Activated CD4-positive, alpha-beta memory T cell treated with anti-CD3 and anti-CD28 coated beads for 36 hours (primary cell): Measurements from ENCODE around the gene ZNF320. TPM values are rescaled to one million over a fixed set of nuclear protein-coding genes. Genes with fewer than 3 reads are reported as not detected.
"Not testable (repeated sequence)": the region's sequence is repeated elsewhere in the genome, so short reads cannot be mapped to it uniquely, and the experiment has no call there.

Source experiments
- CTCF ChIA-PET: fragments of 350-600 bp; sonication (Branson Sonifier 250); formaldehyde crosslinking; loops from one replicate; lab custom pipeline; 2021; ENCODE audit warnings: antibody characterized with exemption, inconsistent platforms; lab: Charles Lee
- POLR2A ChIA-PET: fragments of 350-600 bp; sonication (Branson Sonifier 250); formaldehyde crosslinking; loops from one replicate; lab custom pipeline; 2021; ENCODE audit warnings: antibody characterized with exemption; lab: Charles Lee
- DNase-seq: peaks from one replicate; pipeline ENCODE4 v3.0.0-alpha.2; 2020
- H3K27ac Mint-ChIP-seq: one replicate; pipeline ENCODE4 v1.8.0; 2021; ENCODE audit warnings: mixed read lengths
- H3K27me3 Mint-ChIP-seq: one replicate; pipeline ENCODE4 v1.8.0; 2021; ENCODE audit warnings: mixed read lengths
- H3K36me3 Mint-ChIP-seq: one replicate; pipeline ENCODE4 v1.8.0; 2021; ENCODE audit warnings: mixed read lengths
- H3K4me1 Mint-ChIP-seq: one replicate; pipeline ENCODE4 v1.8.0; 2021; ENCODE audit warnings: low read depth, mixed read lengths
- H3K4me3 Mint-ChIP-seq: one replicate; pipeline ENCODE4 v1.8.0; 2021; ENCODE audit warnings: mild to moderate bottlenecking, mixed read lengths
- H3K9me3 Mint-ChIP-seq: one replicate; pipeline ENCODE4 v1.8.0; 2021; ENCODE audit warnings: mixed read lengths
- intact Hi-C: fragments of 100-400 bp; cut with micrococcal nuclease; formaldehyde crosslinking; loops from one replicate; pipeline ENCODE4 v1.15.1; 2023
- total RNA-seq, 2 experiments: library from RNA; stranded (reverse); gene quantifications; one replicate each; pipeline ENCODE4 v1.2.3, GENCODE V29; 2021

Gene ZNF320
- total RNA-seq, 2 experiments from 2014 or later = 5.4 to 7.0 TPM

GRCh38 chr19:52901842-52902241, 4.4 kb upstream of the ZNF320 start:
- Mint-ChIP-seq H3K36me3 (peaks cover 20% of the 10 kb centered on the region), H3K27me3 (no peaks in the 10 kb centered on the region), H3K4me3 (no peak overlapping the region), H3K4me1 (peaks cover 11% of the 10 kb centered on the region), H3K27ac (no peak overlapping the region), H3K9me3 (peaks cover 22% of the 10 kb centered on the region)
- ChIA-PET POLR2A (no interaction called here), CTCF (no interaction called here)
- intact Hi-C loops = no loop called here
- DNase-seq = no peak

GRCh38 chr19:52898596-52898995, 1.2 kb upstream of the ZNF320 start:
- POLR2A ChIA-PET, H3K27ac Mint-ChIP-seq, DNase-seq, intact Hi-C loops, H3K4me3 Mint-ChIP-seq, H3K9me3 Mint-ChIP-seq, H3K36me3 Mint-ChIP-seq, H3K27me3 Mint-ChIP-seq, CTCF ChIA-PET: not testable (repeated sequence)
- peaks cover 13% of the 10 kb centered on the region for H3K4me1 Mint-ChIP-seq

- Mint-ChIP-seq H3K9me3 (no peaks in the 10 kb centered on the region), H3K4me1 (peaks cover 11% of the 10 kb centered on the region), H3K4me3 (peak overlapping the region; percentile 87), H3K36me3 (peaks cover 9% of the 10 kb centered on the region), H3K27me3 (no peaks in the 10 kb centered on the region), H3K27ac (no peak overlapping the region)
- ChIA-PET POLR2A (no interaction called here), CTCF (no interaction called here)
- intact Hi-C loops = no loop called here
- no peak for DNase-seq
Observed at GRCh38 chr19:52898101-52898500, 666 bp upstream of the ZNF320 start.

- Mint-ChIP-seq H3K36me3 (peaks cover 16% of the 10 kb centered on the region), H3K4me3 (peak overlapping the region; percentile 87), H3K4me1 (peaks cover 11% of the 10 kb centered on the region), H3K27ac (peak overlapping the region; percentile 88), H3K27me3 (no peaks in the 10 kb centered on the region), H3K9me3 (no peaks in the 10 kb centered on the region)
- intact Hi-C loops = loop anchor here (2.0 kb wide), 1 partner anchor 66 kb away; the partner anchor contains the start of gene ZNF816
- ChIA-PET CTCF (no interaction called here), POLR2A (no interaction called here)
- no peak for DNase-seq
Observed at GRCh38 chr19:52896431-52897137, 851 bp downstream of the ZNF320 start.

- Mint-ChIP-seq H3K9me3 (peaks cover 5% of the 10 kb centered on the region), H3K4me1 (no peaks in the 10 kb centered on the region), H3K27me3 (no peaks in the 10 kb centered on the region), H3K36me3 (peaks cover 60% of the 10 kb centered on the region), H3K4me3 (no peak overlapping the region), H3K27ac (no peak overlapping the region)
- intact Hi-C loops = no loop called here
- ChIA-PET POLR2A (no interaction called here), CTCF (no interaction called here)
- no peak for DNase-seq
Observed at GRCh38 chr19:52891336-52891735, 6.1 kb downstream of the ZNF320 start.

GRCh38 chr19:52889931-52890330, 7.5 kb downstream of the ZNF320 start:
- Mint-ChIP-seq H3K4me3 (no peak overlapping the region), H3K27ac (no peak overlapping the region), H3K36me3 (peaks cover 68% of the 10 kb centered on the region), H3K27me3 (no peaks in the 10 kb centered on the region), H3K4me1 (no peaks in the 10 kb centered on the region), H3K9me3 (peaks cover 8% of the 10 kb centered on the region)
- CTCF ChIA-PET = no interaction called here
- no peak for DNase-seq
- POLR2A ChIA-PET = no interaction called here
- intact Hi-C loops = no loop called here

- Mint-ChIP-seq H3K27ac (no peak overlapping the region), H3K36me3 (peaks cover 73% of the 10 kb centered on the region), H3K4me1 (no peaks in the 10 kb centered on the region), H3K27me3 (no peaks in the 10 kb centered on the region), H3K4me3 (no peak overlapping the region), H3K9me3 (peaks cover 13% of the 10 kb centered on the region)
- CTCF ChIA-PET = no interaction called here
- no peak for DNase-seq
- intact Hi-C loops = no loop called here
- POLR2A ChIA-PET = no interaction called here
Observed at GRCh38 chr19:52889076-52889475, 8.4 kb downstream of the ZNF320 start.

GRCh38 chr19:52880895-52881389, 16.5 kb downstream of the ZNF320 start:
- POLR2A ChIA-PET = no interaction called here
- Mint-ChIP-seq H3K27ac (no peak overlapping the region), H3K4me3 (no peak overlapping the region), H3K36me3 (peaks cover 78% of the 10 kb centered on the region), H3K4me1 (no peaks in the 10 kb centered on the region), H3K27me3 (no peaks in the 10 kb centered on the region), H3K9me3 (peaks cover 77% of the 10 kb centered on the region)
- intact Hi-C loops = no loop called here
- CTCF ChIA-PET = no interaction called here
- DNase-seq = no peak

GRCh38 chr19:52872996-52873395, 24.4 kb downstream of the ZNF320 start:
- H3K27me3 Mint-ChIP-seq, DNase-seq, H3K4me3 Mint-ChIP-seq, H3K27ac Mint-ChIP-seq, POLR2A ChIA-PET, CTCF ChIA-PET, H3K4me1 Mint-ChIP-seq, intact Hi-C loops: not testable (repeated sequence)
- Mint-ChIP-seq H3K9me3 (peaks cover 38% of the 10 kb centered on the region), H3K36me3 (peaks cover 18% of the 10 kb centered on the region)

- ChIA-PET POLR2A (no interaction called here), CTCF (no interaction called here)
- no peak for DNase-seq
- no peak overlapping the region for H3K27ac Mint-ChIP-seq
- peaks cover 11% of the 10 kb centered on the region for H3K36me3 Mint-ChIP-seq
- H3K9me3 Mint-ChIP-seq = peaks cover 26% of the 10 kb centered on the region
- intact Hi-C loops = no loop called here
- H3K4me3 Mint-ChIP-seq = no peak overlapping the region
- no peaks in the 10 kb centered on the region for H3K27me3 Mint-ChIP-seq
- no peaks in the 10 kb centered on the region for H3K4me1 Mint-ChIP-seq
Observed at GRCh38 chr19:52871466-52871865, 26.0 kb downstream of the ZNF320 start.

GRCh38 chr19:52868031-52868430, 29.4 kb downstream of the ZNF320 start:
- intact Hi-C loops = not testable (repeated sequence)

GRCh38 chr19:52857378-52858191, 39.9 kb downstream of the ZNF320 start, which contains the start of gene ZNF468:
ZNF468 (minus strand) TSS chr19:52857619; CDS start chr19:52854272, 3,347 bp downstream.
- Mint-ChIP-seq H3K4me3 (peak within 1 kb of the TSS; percentile 89), H3K27ac (peak within 1 kb of the TSS; percentile 79), H3K4me1 (peaks cover 22% of the 10 kb centered on the region), H3K36me3 (peaks cover 29% of the 10 kb centered on the region)
- peak; percentile 83 for DNase-seq
- CTCF ChIA-PET, H3K9me3 Mint-ChIP-seq, intact Hi-C loops, H3K27me3 Mint-ChIP-seq: not testable (repeated sequence)
- POLR2A ChIA-PET = interaction anchor here (0.6 kb wide), 1 partner anchor 1153 kb away, joined by 3 read pairs; no protein-coding TSS in a partner anchor

More at GRCh38 chr19:52868031-52868430, 29.4 kb downstream of the ZNF320 start:
- H3K27me3 Mint-ChIP-seq, POLR2A ChIA-PET, H3K4me3 Mint-ChIP-seq, DNase-seq, H3K9me3 Mint-ChIP-seq, H3K27ac Mint-ChIP-seq, CTCF ChIA-PET, H3K4me1 Mint-ChIP-seq: not testable (repeated sequence)
- H3K36me3 Mint-ChIP-seq = peaks cover 11% of the 10 kb centered on the region
